Colonic mucosa (tissue), 4 donors: ENCODE data around the gene CEMIP. TPM values are rescaled to one million over a fixed set of nuclear protein-coding genes. Genes with fewer than 3 reads are reported as not detected.

Source experiments
- DNase-seq: peaks from one replicate; pipeline ENCODE4 v3.0.0-alpha.2; 2020
- H3K27ac ChIP-seq: fragments of 200-600 bp; one replicate; pipeline ENCODE4 v1.8.0; 2021
- H3K27me3 ChIP-seq: fragments of 200-600 bp; one replicate; pipeline ENCODE4 v1.8.0; 2021
- H3K36me3 ChIP-seq: fragments of 200-600 bp; one replicate; pipeline ENCODE4 v1.8.0; 2021
- H3K4me1 ChIP-seq: fragments of 200-600 bp; one replicate; pipeline ENCODE4 v1.8.0; 2021; ENCODE audit warnings: mild to moderate bottlenecking
- H3K4me3 ChIP-seq: fragments of 200-600 bp; one replicate; pipeline ENCODE4 v1.8.0; 2021
- H3K9ac ChIP-seq, 2 donors: one replicate each; pipeline ENCODE4 v1.7.0; 2013; ENCODE audit warnings: control low read depth in 2 of 2, low read depth in 2 of 2, low read length in 2 of 2
- H3K9me3 ChIP-seq: fragments of 200-600 bp; one replicate; pipeline ENCODE4 v1.8.0; 2021
- intact Hi-C: fragments of 100-400 bp; cut with DNase I; formaldehyde crosslinking; loops from one replicate; pipeline ENCODE4 v1.14.1; 2022
- total RNA-seq, 2 donors: library from RNA; stranded (reverse); fragmentation: NEBNext Ultra II Directional in 1 of 2; extraction: Animal tissue kit (Norgen Biotek cat#: 25700) in 1 of 2; gene quantifications; one replicate each; pipeline ENCODE4 v1.2.1, GENCODE V29; 2021
- TF ChIP-seq, protein P1 (sequence below): fragments of 200-600 bp; IDR thresholded peaks from one replicate; pipeline ENCODE4 v1.8.0; 2022; ENCODE audit warnings: antibody characterized with exemption, mild to moderate bottlenecking
- donor health status: healthy.
- donor health status: DM: no; HTN: no; CAD: no.
- donor health status: DM: no; HTN: no; CAD: no.

Gene CEMIP
- total RNA-seq, 2 donors from 2014 or later: 2.1 to 2.9 TPM

DNA sequence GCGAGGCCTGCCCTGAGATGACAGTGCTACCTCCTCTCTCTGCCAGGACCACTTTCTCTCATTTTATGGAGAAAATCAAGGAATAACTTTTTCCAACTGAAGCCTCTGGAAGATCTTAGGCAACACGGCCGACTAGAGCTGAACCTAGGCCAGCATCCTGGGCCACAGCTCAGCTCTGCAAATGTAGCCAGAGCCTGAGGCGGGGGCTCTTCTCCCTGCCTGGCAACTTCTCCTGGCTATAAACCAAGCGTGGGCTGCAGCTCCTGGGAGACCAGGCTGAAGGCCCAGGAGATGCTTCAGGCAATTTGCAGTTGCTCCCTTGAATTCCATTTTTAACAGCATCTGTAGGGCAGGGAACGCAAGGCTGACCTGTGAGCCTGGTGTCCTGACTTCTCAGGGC, 74.9 kb downstream of the CEMIP start:
- TF ChIP-seq, protein P1, sequence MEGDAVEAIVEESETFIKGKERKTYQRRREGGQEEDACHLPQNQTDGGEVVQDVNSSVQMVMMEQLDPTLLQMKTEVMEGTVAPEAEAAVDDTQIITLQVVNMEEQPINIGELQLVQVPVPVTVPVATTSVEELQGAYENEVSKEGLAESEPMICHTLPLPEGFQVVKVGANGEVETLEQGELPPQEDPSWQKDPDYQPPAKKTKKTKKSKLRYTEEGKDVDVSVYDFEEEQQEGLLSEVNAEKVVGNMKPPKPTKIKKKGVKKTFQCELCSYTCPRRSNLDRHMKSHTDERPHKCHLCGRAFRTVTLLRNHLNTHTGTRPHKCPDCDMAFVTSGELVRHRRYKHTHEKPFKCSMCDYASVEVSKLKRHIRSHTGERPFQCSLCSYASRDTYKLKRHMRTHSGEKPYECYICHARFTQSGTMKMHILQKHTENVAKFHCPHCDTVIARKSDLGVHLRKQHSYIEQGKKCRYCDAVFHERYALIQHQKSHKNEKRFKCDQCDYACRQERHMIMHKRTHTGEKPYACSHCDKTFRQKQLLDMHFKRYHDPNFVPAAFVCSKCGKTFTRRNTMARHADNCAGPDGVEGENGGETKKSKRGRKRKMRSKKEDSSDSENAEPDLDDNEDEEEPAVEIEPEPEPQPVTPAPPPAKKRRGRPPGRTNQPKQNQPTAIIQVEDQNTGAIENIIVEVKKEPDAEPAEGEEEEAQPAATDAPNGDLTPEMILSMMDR: no peak
- H3K27ac ChIP-seq: no peak overlapping the region
- no peaks in the 10 kb centered on the region for H3K27me3 ChIP-seq
- H3K9me3 ChIP-seq: no peaks in the 10 kb centered on the region
- no peak overlapping the region for H3K4me3 ChIP-seq
- peaks cover 5% of the 10 kb centered on the region for H3K4me1 ChIP-seq
- H3K36me3 ChIP-seq: no peaks in the 10 kb centered on the region
- DNase-seq: no peak
- intact Hi-C loops: no loop called here
- no peak overlapping the region for H3K9ac ChIP-seq

DNA sequence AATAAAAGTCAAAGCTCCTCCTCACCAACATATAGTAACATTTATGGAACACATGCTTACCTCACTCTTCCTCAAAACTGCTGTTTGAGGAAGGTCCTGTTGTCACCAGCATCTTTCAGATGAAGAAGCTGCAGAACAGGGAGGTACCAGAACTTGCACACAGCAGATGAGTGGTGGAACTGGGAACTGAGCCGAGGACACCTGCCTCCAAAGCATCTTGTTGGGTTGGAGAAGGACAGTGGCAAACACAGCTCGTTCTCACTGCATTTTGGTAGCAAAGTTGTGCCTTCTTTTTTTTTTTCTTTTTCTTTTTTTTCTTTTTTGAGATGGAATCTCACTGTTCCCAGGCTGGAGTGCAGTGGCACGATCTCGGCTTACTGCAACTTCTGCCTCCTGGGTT, 76.0 kb downstream of the CEMIP start:
- no peaks in the 10 kb centered on the region for H3K9me3 ChIP-seq
- no peaks in the 10 kb centered on the region for H3K27me3 ChIP-seq
- peaks cover 5% of the 10 kb centered on the region for H3K4me1 ChIP-seq
- intact Hi-C loops: no loop called here
- no peak for DNase-seq
- H3K9ac ChIP-seq: no peak overlapping the region
- TF ChIP-seq, protein P1: no peak
- no peak overlapping the region for H3K27ac ChIP-seq
- H3K36me3 ChIP-seq: no peaks in the 10 kb centered on the region
- no peak overlapping the region for H3K4me3 ChIP-seq

DNA sequence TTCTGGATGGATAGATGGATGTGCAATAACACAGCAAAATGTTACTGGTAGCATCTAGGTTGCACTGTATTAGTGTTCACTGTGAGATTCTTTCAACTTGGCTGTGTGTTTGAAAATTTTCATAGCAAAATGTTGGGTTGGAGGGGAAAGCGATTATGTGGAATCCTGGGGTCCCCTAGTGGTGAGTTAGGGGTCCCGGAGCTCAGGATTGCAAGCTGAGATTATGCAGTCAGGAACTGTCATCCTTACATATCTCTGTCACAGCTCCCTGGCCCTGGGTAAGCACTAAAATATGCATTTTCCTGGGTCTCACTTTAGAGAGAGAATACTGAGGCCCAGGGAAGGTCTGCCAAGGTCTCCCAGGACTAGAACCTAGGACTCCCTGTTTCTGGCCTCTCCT, 77.2 kb downstream of the CEMIP start:
- Histone ChIP-seq H3K36me3 (no peaks in the 10 kb centered on the region), H3K9me3 (no peaks in the 10 kb centered on the region), H3K9ac (peak overlapping the region in 1 of 2 donors; percentile 64), H3K4me1 (peaks cover 5% of the 10 kb centered on the region), H3K27ac (peak overlapping the region; percentile 62), H3K4me3 (no peak overlapping the region), H3K27me3 (no peaks in the 10 kb centered on the region)
- intact Hi-C loops: no loop called here
- DNase-seq: no peak
- TF ChIP-seq, protein P1: no peak

DNA sequence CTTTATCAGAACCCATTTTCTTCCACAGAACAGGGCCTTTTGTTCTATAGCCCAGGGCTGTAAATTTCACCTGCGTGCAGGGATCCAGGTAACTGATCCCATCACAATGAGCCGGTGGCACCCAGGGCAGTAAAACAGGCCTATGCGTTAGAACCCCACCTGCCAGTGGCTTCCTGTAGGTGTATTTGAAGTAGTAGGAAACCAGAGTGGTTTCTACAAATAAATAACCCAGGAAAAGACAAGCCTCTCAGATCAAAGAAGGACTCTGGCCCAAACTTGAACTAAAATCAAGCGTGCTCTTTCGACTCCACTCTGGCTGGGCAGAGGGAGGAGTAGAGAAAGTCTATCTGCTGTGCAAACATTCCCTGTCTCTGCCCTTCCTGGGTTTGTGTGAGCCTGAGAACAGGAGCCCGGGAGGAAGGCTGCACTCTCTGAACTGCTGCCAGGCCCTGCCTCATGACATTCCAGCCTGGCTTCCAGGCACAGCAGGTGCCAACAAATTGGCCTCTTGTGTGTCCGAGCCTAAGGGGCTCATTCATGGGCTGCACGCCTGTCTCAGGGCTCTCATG, 77.7 kb downstream of the CEMIP start:
- TF ChIP-seq, protein P1: no peak
- H3K4me3 ChIP-seq: no peak overlapping the region
- intact Hi-C loops: no loop called here
- peak overlapping the region in 1 of 2 donors; percentile 64 for H3K9ac ChIP-seq
- no peaks in the 10 kb centered on the region for H3K27me3 ChIP-seq
- peak overlapping the region; percentile 62 for H3K27ac ChIP-seq
- no peaks in the 10 kb centered on the region for H3K36me3 ChIP-seq
- H3K9me3 ChIP-seq: no peaks in the 10 kb centered on the region
- peak; percentile 85 for DNase-seq
- H3K4me1 ChIP-seq: peaks cover 5% of the 10 kb centered on the region

DNA sequence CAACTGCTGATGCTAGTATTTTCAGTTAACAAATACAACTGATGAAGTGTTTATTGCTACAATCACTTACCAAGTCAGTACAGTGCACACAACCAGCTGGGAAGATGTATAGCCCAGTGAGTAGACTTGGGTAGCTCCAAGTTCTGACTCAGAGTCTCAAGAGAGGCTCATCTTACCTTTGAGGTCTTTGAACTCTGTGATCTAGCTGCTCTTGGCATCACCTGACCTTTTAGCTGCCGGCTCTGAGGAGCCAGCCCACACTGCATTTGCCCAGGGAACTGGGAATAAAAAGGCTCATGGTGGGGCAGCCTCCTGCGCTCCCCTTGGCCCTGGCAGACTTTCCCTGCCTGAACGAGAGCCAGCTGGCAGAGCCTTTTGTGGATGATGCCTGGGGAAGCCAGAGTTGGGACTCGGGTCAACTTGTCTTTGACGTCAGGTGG, 82.6 kb downstream of the CEMIP start:
- no peak overlapping the region for H3K4me3 ChIP-seq
- H3K9ac ChIP-seq: no peak overlapping the region
- DNase-seq: no peak
- no peaks in the 10 kb centered on the region for H3K9me3 ChIP-seq
- no peak overlapping the region for H3K27ac ChIP-seq
- no peaks in the 10 kb centered on the region for H3K36me3 ChIP-seq
- peaks cover 5% of the 10 kb centered on the region for H3K4me1 ChIP-seq
- no peaks in the 10 kb centered on the region for H3K27me3 ChIP-seq
- TF ChIP-seq, protein P1: no peak
- intact Hi-C loops: no loop called here
